ENCODE measurements around the gene PIGV.
"Not testable (repeated sequence)": the region's sequence is repeated elsewhere in the genome, so short reads cannot be mapped to it uniquely, and the experiment has no call there.

The PIGV gene

DNA sequence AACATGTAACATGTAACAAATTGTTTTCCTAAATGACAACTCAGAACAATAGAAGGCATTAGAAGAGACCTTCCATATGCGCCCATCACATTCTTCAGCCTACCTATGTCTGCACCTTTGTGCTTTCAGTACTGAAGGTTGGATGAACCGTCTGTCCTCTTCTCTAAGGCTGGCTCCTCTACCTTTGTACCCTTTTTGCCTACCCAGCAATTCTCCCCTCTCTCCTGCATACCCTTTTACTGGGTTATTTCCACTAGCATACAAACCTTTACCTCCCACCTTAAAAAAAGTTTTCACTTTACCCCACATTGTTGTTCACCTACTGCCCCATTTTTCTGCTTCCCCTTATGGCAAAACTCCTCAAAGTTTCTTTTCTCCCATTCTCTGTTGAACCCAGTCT, 5.2 kb downstream of the PIGV start:
- no peak for DNase-seq (ENCODE audit: low read depth, low spot score)

- no peak for DNase-seq (ENCODE audit: low read depth, low spot score)
Measured at GRCh38 chr1:26794391-26794790, 6.6 kb downstream of the PIGV start.

DNA sequence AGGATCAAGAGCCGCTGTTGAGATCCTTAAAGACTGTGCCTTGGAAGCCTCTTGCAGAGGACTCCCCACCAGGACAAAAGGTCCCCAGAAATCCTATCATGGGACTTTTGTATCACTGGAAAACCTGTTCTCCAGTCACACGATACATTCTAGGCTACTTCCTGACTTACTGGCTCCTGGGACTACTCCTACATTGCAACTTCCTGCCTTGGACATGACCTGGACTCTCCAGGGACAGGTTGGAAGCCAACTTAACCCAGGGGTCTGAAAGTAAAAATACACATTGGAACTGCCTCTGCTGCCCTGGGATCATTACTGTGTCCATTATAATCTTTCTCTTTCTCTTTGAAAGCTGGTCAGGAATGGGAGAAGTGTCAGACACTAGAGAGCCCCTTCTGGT, 9.9 kb downstream of the PIGV start:
- no peak for DNase-seq (ENCODE audit: low read depth, low spot score)

- no peak for DNase-seq (ENCODE audit: low read depth, low spot score)
Measured at GRCh38 chr1:26799479-26800142, 11.9 kb downstream of the PIGV start.

GRCh38 chr1:26803932-26804331, 16.2 kb downstream of the PIGV start:
- DNase-seq (ENCODE audit: low read depth, low spot score): not testable (repeated sequence)

GRCh38 chr1:26810105-26810504, 22.4 kb downstream of the PIGV start:
- DNase-seq (ENCODE audit: low read depth, low spot score): not testable (repeated sequence)

GRCh38 chr1:26811057-26811456, 23.3 kb downstream of the PIGV start:
- DNase-seq (ENCODE audit: low read depth, low spot score): no peak

GRCh38 chr1:26811708-26812107, 24.0 kb downstream of the PIGV start:
- no peak for DNase-seq (ENCODE audit: low read depth, low spot score)

GRCh38 chr1:26814377-26814776, 26.6 kb downstream of the PIGV start:
- no peak for DNase-seq (ENCODE audit: low read depth, low spot score)

GRCh38 chr1:26814893-26815292, 27.1 kb downstream of the PIGV start:
- DNase-seq (ENCODE audit: low read depth, low spot score): no peak

GRCh38 chr1:26820784-26821269, 33.1 kb downstream of the PIGV start:
- no peak for DNase-seq (ENCODE audit: low read depth, low spot score)

- DNase-seq (ENCODE audit: low read depth, low spot score): no peak
Measured at GRCh38 chr1:26822737-26823395, 35.1 kb downstream of the PIGV start.

DNA sequence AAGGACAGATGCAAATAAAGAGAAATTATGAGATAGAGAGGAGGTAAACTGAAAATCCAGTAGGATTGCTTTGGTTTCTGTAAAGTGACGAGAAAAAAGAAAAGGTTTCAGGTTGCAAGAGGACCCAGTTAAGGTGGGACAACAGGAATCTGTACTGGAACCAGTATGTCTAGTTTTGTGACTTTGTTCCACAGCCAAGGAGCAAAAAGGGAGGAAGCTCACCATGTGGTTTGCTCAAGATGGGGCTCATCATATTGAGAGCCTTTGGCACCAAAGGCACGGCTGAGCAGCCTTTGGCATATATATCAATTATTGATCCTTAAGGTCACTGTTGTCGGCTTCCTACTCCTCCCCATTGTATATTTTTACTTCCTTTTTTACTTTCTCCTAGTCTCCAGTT, 37.0 kb downstream of the PIGV start:
- no peak for DNase-seq (ENCODE audit: low read depth, low spot score)

GRCh38 chr1:26826261-26827105, 38.7 kb downstream of the PIGV start, which contains the start of gene ZDHHC18:
TSS of gene ZDHHC18 (plus strand) at chr1:26826688. CDS start at chr1:26826805, 117 bp downstream.
- DNase-seq (ENCODE audit: low read depth, low spot score): no peak

DNA sequence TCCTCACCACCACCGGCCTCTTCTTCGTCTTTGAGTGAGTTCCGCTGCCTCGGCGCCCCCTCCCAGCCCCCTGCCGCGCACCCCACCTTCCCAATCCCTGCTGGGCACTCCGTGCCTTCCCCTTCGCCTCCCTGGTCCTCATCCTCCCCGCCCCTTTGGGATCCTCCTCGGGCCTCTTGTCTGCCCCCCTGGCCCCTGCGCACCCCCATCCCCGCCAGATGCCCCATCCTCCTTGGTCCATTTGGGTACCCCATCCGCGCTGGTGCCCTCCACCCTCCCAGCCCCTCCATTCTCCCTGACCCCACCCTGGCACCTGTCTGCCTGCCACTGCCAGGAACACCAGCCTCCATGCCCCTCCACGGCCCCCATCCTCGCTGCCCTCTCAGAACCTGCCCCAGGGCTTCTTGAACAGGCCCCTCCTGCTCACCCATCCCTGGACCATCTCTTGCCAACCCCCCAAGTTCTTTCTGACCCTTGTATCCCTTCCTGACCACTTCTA, 39.4 kb downstream of the PIGV start:
- no peak for DNase-seq (ENCODE audit: low read depth, low spot score)

DNA sequence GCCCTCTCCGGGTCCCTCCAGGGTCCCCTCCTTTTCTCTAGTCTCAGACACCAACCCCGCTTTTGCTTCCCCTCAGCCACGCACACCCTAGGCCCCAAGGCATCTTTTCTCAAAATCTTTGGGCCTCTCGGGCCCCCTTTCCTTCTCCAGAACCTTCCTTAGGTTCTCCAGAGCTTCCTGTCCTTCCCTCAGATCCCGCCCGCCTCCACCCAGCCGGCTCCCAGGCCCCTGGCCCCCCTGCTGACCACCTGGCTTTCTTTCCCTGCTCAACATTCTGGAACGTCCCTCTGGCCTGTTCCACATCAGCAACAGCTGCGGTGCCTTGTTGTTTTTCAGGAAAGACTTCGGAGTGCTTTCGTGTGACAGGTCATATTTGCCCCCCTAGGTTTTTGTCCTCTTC, 39.9 kb downstream of the PIGV start:
- no peak for DNase-seq (ENCODE audit: low read depth, low spot score)

GRCh38 chr1:26828411-26828991, 40.8 kb downstream of the PIGV start:
- DNase-seq (ENCODE audit: low read depth, low spot score): no peak

GRCh38 chr1:26829184-26829911, 41.6 kb downstream of the PIGV start:
- no peak for DNase-seq (ENCODE audit: low read depth, low spot score)

DNA sequence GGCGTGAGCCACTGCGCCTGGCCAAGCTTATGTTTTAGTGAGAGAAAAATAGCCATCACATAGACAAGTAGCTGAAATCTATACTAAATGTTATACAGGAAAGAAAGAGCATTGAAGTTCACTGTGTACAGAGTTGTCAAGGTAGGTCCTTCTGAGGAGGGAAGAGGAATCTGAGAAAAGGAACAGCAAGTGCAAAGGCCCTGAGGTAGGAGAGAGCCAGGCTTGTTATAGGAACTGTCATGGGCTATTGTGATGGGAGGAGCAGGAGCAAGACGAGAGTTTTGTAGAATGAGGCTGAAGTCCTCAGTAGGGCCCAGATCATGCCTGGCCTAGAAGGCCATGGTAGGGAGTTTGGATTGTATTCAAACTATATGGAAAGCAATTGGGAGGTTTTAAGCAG, 43.3 kb downstream of the PIGV start:
- DNase-seq (ENCODE audit: low read depth, low spot score): no peak

DNA sequence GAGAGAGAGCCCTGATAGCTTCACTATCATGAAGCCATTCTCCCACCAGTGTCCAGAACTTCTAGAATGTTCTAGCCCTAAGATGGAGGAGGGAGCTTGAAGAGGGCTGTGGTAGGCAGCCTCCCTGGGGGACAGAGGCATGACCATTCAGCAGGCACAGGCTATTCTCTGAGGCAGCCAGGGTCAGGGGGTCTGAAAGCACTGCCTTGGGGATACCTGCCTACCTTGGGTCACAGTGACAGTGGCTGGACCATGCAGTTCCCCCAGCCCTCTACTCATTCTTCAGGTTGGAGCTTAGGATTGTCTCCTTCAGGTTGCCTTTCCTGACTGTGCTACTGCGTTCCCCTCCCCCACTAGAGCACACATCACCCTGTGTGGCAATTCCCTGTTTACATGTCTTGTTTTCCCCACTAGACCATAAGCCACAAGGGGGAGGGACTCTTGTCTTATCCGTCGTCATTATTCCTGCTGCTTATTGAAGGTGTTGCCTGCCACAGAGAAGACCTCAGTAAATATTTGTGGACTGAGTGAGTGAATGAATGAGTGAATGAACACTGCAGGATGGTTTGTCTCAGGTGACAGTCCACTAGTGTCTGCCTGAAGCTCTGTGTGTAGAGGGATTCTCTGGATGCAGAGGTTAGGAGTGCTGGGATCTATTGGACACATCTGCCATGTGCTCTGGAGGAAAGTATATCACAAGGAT, 43.9 kb downstream of the PIGV start:
- no peak for DNase-seq (ENCODE audit: low read depth, low spot score)
